HG03469 (cell line): ENCODE results near the gene NLE1.

Experiments
- ATAC-seq: cut with Tn5 transposase; IDR thresholded peaks from one replicate; pipeline ENCODE4 v1.9.1; 2021; ENCODE audit warnings: mild to moderate bottlenecking, moderate library complexity, moderate number of reproducible peaks; ENCODE audit not compliant: unreplicated experiment

The NLE1 gene

DNA sequence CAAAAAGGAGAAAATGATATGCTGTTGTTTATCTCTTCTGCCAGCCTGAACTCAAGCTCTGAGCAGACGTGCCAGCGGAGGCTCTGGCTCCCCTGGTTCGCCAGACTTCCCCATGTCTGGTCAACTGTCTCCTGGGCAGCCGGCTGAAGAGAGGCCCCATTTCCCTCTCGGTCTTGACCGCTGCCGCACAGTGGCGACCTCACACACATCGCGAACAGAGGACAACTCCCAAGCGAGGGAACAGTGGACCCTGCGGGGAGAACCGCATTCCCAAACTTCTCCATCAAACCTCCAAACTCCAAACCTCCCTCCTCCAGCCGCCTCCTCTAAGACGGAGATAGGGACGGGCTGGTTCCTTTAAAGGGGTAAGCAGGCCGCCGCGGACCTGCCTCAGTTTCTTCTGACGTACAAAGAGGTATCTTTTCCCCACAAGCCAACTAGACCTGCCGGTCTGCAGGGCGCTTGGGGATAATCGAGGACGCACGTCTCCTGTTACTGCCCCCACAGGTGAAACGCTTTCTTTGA is 53.7 kb downstream of the NLE1 start:
- ATAC-seq: no peak

DNA sequence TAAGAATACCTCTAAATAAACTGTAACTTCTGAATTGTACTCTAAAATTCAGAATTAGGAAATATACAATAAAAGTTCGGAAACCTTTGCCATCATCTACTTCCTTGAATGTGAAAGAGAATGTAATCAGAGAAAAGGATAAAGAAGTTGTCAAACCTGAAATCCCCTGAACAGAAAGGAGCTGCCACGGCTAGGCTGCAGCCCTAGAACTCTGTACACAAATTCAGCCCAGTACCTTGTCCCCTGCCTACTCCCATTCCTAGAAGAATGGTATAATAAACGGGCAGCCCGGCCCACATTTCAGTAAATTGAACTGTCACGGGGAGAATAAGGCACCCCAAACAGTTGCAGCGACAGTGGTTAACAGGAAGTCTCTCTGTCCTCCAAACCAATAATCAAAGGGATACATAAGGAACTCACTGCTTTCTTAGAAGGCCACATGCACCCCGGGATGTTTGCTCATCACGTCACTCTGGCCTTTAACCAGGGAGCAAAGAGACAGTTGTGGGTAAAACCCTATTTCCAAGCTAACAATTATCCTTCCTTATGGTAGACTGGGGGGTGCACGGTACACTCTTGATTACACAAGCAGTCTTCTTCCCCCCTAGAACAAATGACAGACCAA is 54.3 kb downstream of the NLE1 start:
- no peak for ATAC-seq

DNA sequence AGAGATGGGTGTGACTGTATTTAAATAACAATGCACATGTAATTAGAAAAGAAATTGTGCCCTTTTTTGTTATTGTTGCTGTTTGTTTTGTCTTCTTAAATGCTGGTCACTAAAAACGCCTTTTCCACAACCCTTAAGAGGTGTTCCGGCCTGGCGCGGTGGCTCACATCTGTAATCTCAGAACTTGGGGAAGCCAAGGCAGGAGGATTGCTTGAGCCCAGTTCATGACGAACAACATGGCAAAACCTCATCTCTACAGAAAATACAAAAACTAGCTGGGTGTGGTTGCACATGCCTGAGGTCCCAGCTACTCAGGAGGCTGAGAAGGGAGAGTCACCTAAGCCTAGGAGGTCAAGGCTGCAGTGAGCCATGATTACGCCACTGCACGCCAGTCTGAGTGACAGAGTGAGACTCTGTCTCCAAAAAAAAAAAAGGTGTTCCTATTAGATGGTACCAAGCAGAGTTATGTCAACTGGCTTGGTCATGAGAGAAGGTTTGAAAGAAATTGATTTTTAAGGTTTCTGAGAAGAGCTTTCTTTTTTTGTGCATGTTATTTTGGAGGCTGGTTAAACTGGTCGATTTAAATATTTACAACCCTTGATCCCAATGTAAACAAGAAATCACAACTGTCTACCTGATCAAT is 55.1 kb downstream of the NLE1 start:
- no peak for ATAC-seq

DNA sequence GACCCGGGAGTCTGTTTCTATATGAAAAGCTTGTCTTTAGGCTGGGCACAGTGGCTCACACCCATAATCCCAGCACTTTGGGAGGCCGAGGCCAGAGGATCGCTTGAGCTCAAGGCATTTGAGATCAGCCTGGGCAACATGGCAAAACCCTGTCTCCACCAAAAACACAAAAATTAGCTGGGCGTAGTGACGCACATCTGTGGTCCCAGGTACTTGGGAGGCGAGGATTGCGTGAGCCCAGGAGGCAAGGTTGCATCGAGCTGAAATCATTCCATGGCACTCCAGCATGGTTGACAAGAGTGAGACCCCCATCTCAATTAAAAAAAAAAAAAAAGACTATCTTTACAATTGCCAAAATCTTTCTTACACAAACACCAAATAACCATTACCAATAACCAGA is 55.9 kb downstream of the NLE1 start:
- no peak for ATAC-seq

DNA sequence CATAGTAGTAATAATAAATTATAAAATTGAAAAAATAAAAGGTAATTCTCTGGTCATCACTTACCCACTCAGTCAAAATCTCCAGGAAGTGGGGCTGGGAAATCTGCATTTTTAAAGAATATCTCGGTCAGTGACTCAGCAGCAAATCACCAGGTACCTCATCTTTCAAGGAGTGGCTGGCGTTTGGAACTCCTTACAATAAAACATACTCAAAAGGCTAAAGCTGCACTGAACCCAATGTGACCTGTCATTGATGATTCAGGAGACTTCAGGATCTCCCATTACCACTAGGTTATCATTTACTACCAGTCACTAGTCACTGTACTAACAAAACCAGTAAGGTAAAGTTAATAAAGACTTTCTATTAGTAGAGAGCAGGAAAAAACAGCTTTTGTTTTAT is 57.1 kb downstream of the NLE1 start:
- ATAC-seq: no peak

DNA sequence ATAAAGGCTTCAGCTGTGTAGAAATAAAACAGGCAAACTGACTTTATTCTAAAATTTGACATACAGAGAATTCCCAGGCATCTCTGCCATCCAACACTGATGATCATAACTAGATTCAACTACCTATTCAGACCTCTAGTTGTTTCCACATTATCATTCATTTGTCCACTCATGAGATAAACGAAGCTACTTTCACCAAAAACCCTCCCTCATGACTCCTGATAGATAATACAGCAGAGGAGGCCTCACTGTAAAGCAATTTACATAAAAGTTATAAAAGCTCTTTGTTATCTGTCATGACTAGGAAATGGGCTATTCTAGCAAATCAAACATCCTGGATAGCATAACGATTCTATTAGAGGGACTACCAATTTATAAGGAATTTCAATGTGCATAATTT is 59.0 kb downstream of the NLE1 start:
- no peak for ATAC-seq

DNA sequence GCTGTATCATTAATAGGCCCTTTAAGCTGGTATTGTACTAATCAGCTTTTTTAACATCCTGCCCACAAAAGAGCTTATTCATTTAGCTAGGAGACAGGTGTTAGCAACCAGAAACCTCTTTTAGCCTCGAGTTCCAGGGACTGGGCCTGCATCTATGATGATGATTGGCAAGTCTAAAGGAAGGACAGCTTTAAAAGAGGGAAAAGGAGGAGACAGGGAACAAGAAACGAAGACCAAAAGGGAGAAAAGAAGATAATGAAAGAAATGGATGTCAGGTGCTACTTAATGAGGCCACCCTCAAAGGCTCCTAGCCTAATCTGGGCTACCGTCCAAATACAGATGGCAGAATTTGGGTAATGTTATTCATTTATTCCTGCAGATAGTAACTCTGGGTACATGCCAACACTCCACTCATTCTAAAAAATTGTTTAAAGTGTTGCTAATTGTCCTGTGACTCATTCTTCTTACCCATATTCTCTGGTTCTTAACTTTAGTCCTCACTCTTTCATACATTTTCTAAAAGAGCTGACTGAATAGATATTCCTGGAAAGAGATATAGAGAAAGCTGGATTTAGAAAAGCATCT is 59.9 kb downstream of the NLE1 start:
- ATAC-seq: no peak

DNA sequence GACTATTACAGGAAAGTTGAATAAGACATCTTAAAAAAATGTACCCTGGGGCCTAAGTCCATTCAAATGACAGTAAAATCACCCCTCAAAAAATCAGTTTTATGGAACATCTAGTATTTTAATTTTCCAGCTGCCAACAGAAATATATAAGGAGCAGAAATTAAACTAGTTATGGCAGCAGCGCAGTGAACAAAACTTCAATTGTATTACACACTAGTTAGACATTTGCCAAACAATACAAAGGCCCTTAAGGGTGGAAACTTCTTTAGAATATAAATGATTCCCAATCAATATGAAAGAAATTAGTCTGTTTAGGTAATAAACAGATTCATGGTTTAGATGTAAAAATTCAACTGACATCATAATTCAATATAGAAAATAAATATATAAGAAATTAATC is 60.5 kb downstream of the NLE1 start:
- ATAC-seq: no peak

DNA sequence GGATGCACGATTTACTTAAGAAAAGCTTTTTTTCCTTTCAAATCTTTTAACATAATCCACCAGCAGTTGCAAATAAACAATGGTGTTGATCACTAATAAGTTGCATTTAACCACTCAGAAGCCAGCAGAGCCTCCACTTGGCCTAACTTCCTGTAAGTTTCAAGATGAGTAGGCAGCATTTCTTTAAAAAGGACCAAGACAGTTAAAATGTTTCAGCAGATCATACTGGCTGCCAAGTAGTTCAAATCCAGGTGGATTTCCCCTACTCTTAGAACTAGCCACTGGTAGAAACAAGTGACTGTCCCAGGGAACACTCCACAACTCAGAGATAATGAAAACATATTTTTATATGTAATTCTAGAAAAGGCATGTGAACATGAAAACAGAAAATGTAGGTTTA is 61.6 kb downstream of the NLE1 start:
- no peak for ATAC-seq

DNA sequence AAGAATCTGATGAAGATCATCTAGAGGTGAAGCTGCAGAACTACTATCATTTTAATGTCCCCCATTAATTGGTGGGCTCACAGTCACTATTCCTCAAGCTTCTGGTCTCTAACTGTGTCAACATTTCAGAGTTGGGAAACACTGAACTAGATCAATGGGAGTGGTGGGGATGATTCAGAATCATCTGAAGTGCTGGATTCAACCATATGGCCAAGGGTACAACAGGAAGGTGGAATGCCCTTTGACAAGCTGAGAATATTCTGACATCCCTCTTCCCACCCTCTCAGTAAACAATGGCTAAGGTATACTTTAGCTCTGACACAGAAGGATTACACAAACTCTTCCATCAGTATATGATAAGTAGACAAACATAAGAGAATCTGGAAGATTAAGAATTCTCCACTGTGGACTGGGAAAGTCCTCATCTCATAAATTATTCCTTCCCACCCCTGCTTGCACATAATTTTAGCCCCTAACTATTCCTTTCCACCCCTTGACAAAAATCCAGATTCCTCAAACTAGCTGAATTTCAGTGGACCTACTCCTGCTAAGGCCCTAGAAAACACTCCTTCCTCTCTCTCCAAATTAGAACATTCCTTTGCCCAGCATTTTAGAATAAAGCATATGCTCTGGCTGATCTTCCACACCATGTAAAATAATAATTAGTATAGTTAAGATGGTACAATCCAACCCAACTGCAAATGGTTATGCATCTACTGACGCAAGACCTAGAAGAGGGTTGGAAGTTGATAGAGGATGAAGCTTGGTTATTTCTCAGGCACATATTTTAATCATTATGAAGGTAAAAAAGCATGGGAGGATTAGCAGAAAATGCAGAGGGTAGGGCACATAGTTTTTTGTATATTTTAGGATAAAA is 62.3 kb downstream of the NLE1 start:
- ATAC-seq: no peak
